GM23338 (cell line): Measurements from ENCODE around the gene SEC23A. TPM values are rescaled to one million over a fixed set of nuclear protein-coding genes. Genes with fewer than 3 reads are reported as not detected.

Source experiments
- ATAC-seq: fragments of 200-7000 bp; cut with Tn5 transposase; 3 replicates; pipeline ENCODE4 v1.9.1; 2020
- DNase-seq: peaks from one replicate; pipeline ENCODE4 v3.0.0-alpha.2; 2015; ENCODE audit warnings: low spot score
- H2AFZ ChIP-seq: fragments of 200-600 bp; sonication (generic); 2 replicates; pipeline ENCODE4 v1.8.0; 2016; ENCODE audit warnings: antibody characterized with exemption, mild to moderate bottlenecking, moderate library complexity
- H3F3A ChIP-seq: fragments of 200-600 bp; sonication (generic); replicated peaks from 2 replicates; pipeline ENCODE4 v1.8.0; 2017; ENCODE audit warnings: antibody characterized with exemption, mixed run types, low read depth
- H3K27ac ChIP-seq: fragments of 200-600 bp; sonication (generic); 2 replicates; pipeline ENCODE4 v1.6.1; 2016; ENCODE audit warnings: low read depth
- H3K27me3 ChIP-seq: fragments of 200-600 bp; sonication (generic); 2 replicates; pipeline ENCODE4 v1.8.0; 2016; ENCODE audit warnings: mild to moderate bottlenecking, mixed run types, moderate library complexity; ENCODE audit not compliant: insufficient read depth
- H3K36me3 ChIP-seq: fragments of 200-600 bp; sonication (generic); 2 replicates; pipeline ENCODE4 v1.8.0; 2016; ENCODE audit warnings: mild to moderate bottlenecking; ENCODE audit not compliant: insufficient read depth
- H3K4me1 ChIP-seq: fragments of 200-600 bp; sonication (generic); 2 replicates; pipeline ENCODE4 v1.8.0; 2016; ENCODE audit warnings: mild to moderate bottlenecking, moderate library complexity; ENCODE audit not compliant: insufficient read depth
- H3K4me2 ChIP-seq: fragments of 200-600 bp; sonication (generic); 2 replicates; pipeline ENCODE4 v1.7.1; 2017; ENCODE audit warnings: mixed run types
- H3K4me3 ChIP-seq: fragments of 200-600 bp; sonication (generic); 2 replicates; pipeline ENCODE4 v1.6.1; 2016; ENCODE audit warnings: mixed run types
- H3K79me2 ChIP-seq: fragments of 200-600 bp; sonication (generic); replicated peaks from 2 replicates; pipeline ENCODE4 v1.8.0; 2017; ENCODE audit warnings: mild to moderate bottlenecking; ENCODE audit not compliant: insufficient read depth
- H3K9me2 ChIP-seq: fragments of 200-600 bp; sonication (generic); 2 replicates; pipeline ENCODE4 v1.8.0; 2017; ENCODE audit not compliant: insufficient read depth
- H4K20me1 ChIP-seq: fragments of 200-600 bp; sonication (generic); replicated peaks from 2 replicates; pipeline ENCODE4 v1.8.0; 2017; ENCODE audit warnings: mild to moderate bottlenecking; ENCODE audit not compliant: insufficient read depth
- H3K27ac Mint-ChIP-seq: 2 replicates; pipeline ENCODE4 v1.8.0; 2020; ENCODE audit warnings: inconsistent platforms, mild to moderate bottlenecking, moderate library complexity, mixed read lengths
- H3K27me3 Mint-ChIP-seq: 3 replicates; pipeline ENCODE4 v1.8.0; 2022; ENCODE audit warnings: low read depth, mild to moderate bottlenecking, moderate library complexity, mixed read lengths, inconsistent platforms; ENCODE audit not compliant: insufficient read depth, poor library complexity
- H3K36me3 Mint-ChIP-seq: 3 replicates; pipeline ENCODE4 v1.8.0; 2021; ENCODE audit warnings: low read depth, mild to moderate bottlenecking, inconsistent platforms, moderate library complexity, mixed read lengths
- H3K4me1 Mint-ChIP-seq: 3 replicates; pipeline ENCODE4 v1.8.0; 2020; ENCODE audit warnings: mild to moderate bottlenecking, inconsistent platforms, mixed read lengths
- H3K4me3 Mint-ChIP-seq: 3 replicates; pipeline ENCODE4 v1.8.0; 2021; ENCODE audit warnings: moderate library complexity, mild to moderate bottlenecking, inconsistent platforms, mixed read lengths
- H3K9me3 Mint-ChIP-seq: 3 replicates; pipeline ENCODE4 v1.8.0; 2020; ENCODE audit warnings: moderate library complexity, mild to moderate bottlenecking, inconsistent platforms, mixed read lengths
- CREB1 ChIP-seq: fragments of 250-450 bp; sonication (Bioruptor Pico); IDR thresholded peaks from 2 replicates; pipeline ENCODE4 v1.5.0; 2020; ENCODE audit warnings: low read depth, mild to moderate bottlenecking, moderate library complexity
- JUNB ChIP-seq: IDR thresholded peaks from one replicate; pipeline ENCODE4 v1.6.1; 2016; ENCODE audit warnings: antibody characterized with exemption; ENCODE audit not compliant: unreplicated experiment
- POLR2AphosphoS5 ChIP-seq: IDR thresholded peaks from 2 replicates; pipeline ENCODE4 v1.6.1; 2016; ENCODE audit warnings: antibody characterized with exemption, low read depth
- ZNF114 ChIP-seq: fragments of 250-450 bp; sonication (Bioruptor Pico); IDR thresholded peaks from 2 replicates; pipeline ENCODE4 v1.5.0; 2020; ENCODE audit warnings: mild to moderate bottlenecking, moderate library complexity
- long read RNA-seq: library from polyadenylated mRNA; unstranded; transcript quantifications from one replicate; pipeline ENCODE4 v2.0.0, GENCODE V29; 2020; ENCODE audit not compliant: unreplicated experiment
- polyA plus RNA-seq: library from polyadenylated mRNA; unstranded; fragments of >200 nt; fragmentation: Nextera tagmentation; extraction: Ambion mirVana; gene quantifications from 2 replicates; pipeline ENCODE4 v1.2.1, GENCODE V29; 2016
- total RNA-seq: library from RNA; depleted of rRNA; stranded (reverse); fragments of >200 nt; shearing (Covaris generic); gene quantifications from 2 replicates; pipeline ENCODE4 v1.2.3, GENCODE V29; 2014; rRNA removed
- TF ChIP-seq, protein P1 (sequence below), 2 experiments: fragments of 200-600 bp in 1 of 2; sonication (generic) in 1 of 2; conservative IDR thresholded peaks; 2 replicates each; pipeline versions ENCODE4 v1.5.1 to v1.6.1; 2016 to 2017; ENCODE audit warnings: antibody characterized with exemption in 2 of 2, low read depth in 2 of 2, mild to moderate bottlenecking in 2 of 2, moderate library complexity in 1 of 2
- TF ChIP-seq, protein P2 (sequence below): IDR thresholded peaks from one replicate; pipeline ENCODE4 v1.6.1; 2018; ENCODE audit warnings: antibody characterized with exemption; ENCODE audit not compliant: unreplicated experiment
- TF ChIP-seq, protein P3 (sequence below): IDR thresholded peaks from 2 replicates; pipeline ENCODE4 v1.6.1; 2016; ENCODE audit warnings: antibody characterized with exemption

The SEC23A gene
- 60.9 and 89.9 TPM in 2 replicates for total RNA-seq
- 19.8 and 22.7 TPM in 2 replicates for polyA plus RNA-seq
- long read RNA-seq, full-length matches to known transcripts = 8 of 11 reads
- long read RNA-seq, partial matches to known transcripts = 2 of 11 reads
- long read RNA-seq, other reads (novel, unspliced or antisense) = 1 of 11 reads

DNA sequence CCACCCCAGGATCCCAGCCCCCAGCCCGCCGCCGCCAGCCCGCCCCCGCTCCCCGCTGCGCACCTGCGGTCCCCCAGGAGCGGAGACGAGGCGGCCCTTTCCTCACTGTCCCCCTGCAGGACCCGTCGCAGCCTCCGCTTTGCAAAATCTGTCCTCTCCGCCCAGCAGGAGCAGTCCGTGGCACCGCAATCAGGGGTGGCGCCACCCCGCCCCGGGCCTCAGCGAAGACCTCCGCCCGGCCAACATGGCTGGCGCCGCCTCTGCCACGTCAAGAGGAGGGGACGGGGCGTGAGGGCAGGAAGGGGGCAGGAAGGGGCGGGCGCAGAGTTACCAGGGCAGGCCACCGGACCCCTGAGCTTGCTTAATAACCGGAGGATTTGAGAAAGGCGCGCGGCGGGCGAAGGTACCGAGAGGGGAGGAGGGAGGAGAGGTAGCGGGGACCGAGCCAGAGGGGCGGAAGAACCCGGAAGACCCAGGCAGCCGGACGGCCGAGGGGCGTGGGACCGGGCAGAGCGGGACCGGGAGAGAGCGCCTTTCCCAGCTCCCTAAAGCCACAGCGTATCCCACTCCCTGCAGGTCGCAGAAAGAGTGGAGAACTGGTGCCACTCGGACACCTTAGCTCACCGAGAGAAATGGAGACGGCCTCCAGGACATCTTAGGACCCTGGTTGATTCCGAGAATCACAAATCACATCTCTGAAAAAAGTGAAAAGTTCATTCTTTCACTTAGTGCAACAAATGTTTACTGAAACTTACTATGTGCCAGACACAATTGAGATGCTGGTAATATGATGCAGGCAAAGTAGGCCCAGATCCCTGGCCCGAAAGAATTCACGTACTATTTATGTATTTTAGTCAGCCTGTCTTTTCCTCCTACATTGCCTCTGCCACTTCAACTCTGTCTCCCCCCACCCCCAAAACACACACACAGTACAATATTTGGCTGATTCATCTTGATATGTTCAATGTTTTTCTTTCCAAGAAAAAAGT lies at the start of gene SEC23A:
TSS of gene SEC23A (minus strand) at position 267 of the 989 bp plus-strand sequence. CDS start 7,117 bp downstream, outside the sequence.
- no peaks in the 10 kb centered on the region for H4K20me1 ChIP-seq
- peak within 1 kb of the TSS; percentile 91; the same call in 1 of the 2 replicates for H2AFZ ChIP-seq
- H3K27ac ChIP-seq = peak within 1 kb of the TSS; percentile 95
- H3K9me2 ChIP-seq = no peaks in the 10 kb centered on the region
- peak; percentile 97 for DNase-seq
- H3F3A ChIP-seq = no peaks in the 10 kb centered on the region; the same call in none of the 2 replicates
- Mint-ChIP-seq H3K4me3 (peak within 1 kb of the TSS; percentile 85), H3K9me3 (no peaks in the 10 kb centered on the region), H3K36me3 (no peaks in the 10 kb centered on the region), H3K27ac (peak within 1 kb of the TSS; percentile 90), H3K27me3 (no peaks in the 10 kb centered on the region), H3K4me1 (peaks cover 12% of the 10 kb centered on the region)
- peak; percentile 95 for ATAC-seq
- H3K4me3 ChIP-seq = peak within 1 kb of the TSS; percentile 93
- H3K27me3 ChIP-seq = no peaks in the 10 kb centered on the region
- H3K4me2 ChIP-seq = peak within 1 kb of the TSS; percentile 84
- H3K79me2 ChIP-seq = peaks cover 44% of the 10 kb centered on the region
- H3K4me1 ChIP-seq = peaks cover 9% of the 10 kb centered on the region
- no peaks in the 10 kb centered on the region for H3K36me3 ChIP-seq
- TF ChIP-seq, protein P1, sequence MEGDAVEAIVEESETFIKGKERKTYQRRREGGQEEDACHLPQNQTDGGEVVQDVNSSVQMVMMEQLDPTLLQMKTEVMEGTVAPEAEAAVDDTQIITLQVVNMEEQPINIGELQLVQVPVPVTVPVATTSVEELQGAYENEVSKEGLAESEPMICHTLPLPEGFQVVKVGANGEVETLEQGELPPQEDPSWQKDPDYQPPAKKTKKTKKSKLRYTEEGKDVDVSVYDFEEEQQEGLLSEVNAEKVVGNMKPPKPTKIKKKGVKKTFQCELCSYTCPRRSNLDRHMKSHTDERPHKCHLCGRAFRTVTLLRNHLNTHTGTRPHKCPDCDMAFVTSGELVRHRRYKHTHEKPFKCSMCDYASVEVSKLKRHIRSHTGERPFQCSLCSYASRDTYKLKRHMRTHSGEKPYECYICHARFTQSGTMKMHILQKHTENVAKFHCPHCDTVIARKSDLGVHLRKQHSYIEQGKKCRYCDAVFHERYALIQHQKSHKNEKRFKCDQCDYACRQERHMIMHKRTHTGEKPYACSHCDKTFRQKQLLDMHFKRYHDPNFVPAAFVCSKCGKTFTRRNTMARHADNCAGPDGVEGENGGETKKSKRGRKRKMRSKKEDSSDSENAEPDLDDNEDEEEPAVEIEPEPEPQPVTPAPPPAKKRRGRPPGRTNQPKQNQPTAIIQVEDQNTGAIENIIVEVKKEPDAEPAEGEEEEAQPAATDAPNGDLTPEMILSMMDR (conservative IDR thresholded peaks at IDR 0.05; ENCODE audit: low read depth in 2 of 2) = no peak; a peak in 1 of 4 replicates
- TF ChIP-seq JUNB = no peak
- TF ChIP-seq POLR2AphosphoS5 = peak; percentile 96
- no peak for TF ChIP-seq ZNF114
- TF ChIP-seq, protein P2, sequence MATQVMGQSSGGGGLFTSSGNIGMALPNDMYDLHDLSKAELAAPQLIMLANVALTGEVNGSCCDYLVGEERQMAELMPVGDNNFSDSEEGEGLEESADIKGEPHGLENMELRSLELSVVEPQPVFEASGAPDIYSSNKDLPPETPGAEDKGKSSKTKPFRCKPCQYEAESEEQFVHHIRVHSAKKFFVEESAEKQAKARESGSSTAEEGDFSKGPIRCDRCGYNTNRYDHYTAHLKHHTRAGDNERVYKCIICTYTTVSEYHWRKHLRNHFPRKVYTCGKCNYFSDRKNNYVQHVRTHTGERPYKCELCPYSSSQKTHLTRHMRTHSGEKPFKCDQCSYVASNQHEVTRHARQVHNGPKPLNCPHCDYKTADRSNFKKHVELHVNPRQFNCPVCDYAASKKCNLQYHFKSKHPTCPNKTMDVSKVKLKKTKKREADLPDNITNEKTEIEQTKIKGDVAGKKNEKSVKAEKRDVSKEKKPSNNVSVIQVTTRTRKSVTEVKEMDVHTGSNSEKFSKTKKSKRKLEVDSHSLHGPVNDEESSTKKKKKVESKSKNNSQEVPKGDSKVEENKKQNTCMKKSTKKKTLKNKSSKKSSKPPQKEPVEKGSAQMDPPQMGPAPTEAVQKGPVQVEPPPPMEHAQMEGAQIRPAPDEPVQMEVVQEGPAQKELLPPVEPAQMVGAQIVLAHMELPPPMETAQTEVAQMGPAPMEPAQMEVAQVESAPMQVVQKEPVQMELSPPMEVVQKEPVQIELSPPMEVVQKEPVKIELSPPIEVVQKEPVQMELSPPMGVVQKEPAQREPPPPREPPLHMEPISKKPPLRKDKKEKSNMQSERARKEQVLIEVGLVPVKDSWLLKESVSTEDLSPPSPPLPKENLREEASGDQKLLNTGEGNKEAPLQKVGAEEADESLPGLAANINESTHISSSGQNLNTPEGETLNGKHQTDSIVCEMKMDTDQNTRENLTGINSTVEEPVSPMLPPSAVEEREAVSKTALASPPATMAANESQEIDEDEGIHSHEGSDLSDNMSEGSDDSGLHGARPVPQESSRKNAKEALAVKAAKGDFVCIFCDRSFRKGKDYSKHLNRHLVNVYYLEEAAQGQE = peak; percentile 21
- peak; percentile 87 for TF ChIP-seq CREB1 (CRISPR knock-in tag)
- TF ChIP-seq, protein P3, sequence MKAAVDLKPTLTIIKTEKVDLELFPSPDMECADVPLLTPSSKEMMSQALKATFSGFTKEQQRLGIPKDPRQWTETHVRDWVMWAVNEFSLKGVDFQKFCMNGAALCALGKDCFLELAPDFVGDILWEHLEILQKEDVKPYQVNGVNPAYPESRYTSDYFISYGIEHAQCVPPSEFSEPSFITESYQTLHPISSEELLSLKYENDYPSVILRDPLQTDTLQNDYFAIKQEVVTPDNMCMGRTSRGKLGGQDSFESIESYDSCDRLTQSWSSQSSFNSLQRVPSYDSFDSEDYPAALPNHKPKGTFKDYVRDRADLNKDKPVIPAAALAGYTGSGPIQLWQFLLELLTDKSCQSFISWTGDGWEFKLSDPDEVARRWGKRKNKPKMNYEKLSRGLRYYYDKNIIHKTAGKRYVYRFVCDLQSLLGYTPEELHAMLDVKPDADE = peak; percentile 62; the same call in 1 of the 2 replicates
